IPS-18a (cell line): ENCODE measurements around the gene SNCAIP.
A peak's percentile ranks its signal among the peaks of the same experiment; 100 is the strongest.
"Not testable (repeated sequence)": the region's sequence is repeated elsewhere in the genome, so short reads cannot be mapped to it uniquely, and the experiment has no call there.

Source experiments
- H3K27ac ChIP-seq: one replicate; pipeline ENCODE4 v1.5.1; 2013; ENCODE audit warnings: low read length
- H3K27me3 ChIP-seq: one replicate; pipeline ENCODE4 v1.6.1; 2013; ENCODE audit warnings: mild to moderate bottlenecking, low read length; ENCODE audit not compliant: control insufficient read depth, insufficient read depth
- H3K36me3 ChIP-seq: one replicate; pipeline ENCODE4 v1.6.1; 2013; ENCODE audit warnings: low read depth, low read length; ENCODE audit not compliant: control insufficient read depth
- H3K4me1 ChIP-seq: one replicate; pipeline ENCODE4 v1.6.1; 2013; ENCODE audit warnings: low read depth, low read length; ENCODE audit not compliant: control insufficient read depth
- H3K4me3 ChIP-seq: one replicate; pipeline ENCODE4 v1.5.1; 2013; ENCODE audit warnings: low read length
- H3K9ac ChIP-seq: one replicate; pipeline ENCODE4 v1.6.1; 2013; ENCODE audit warnings: mild to moderate bottlenecking, low read length, moderate library complexity
- H3K9me3 ChIP-seq: one replicate; pipeline ENCODE4 v1.6.1; 2013; ENCODE audit warnings: low read depth, low read length; ENCODE audit not compliant: control insufficient read depth

The SNCAIP gene

GRCh38 chr5:122342256-122342655, 30.2 kb downstream of the SNCAIP start:
- no peak overlapping the region for H3K4me3 ChIP-seq
- no peaks in the 10 kb centered on the region for H3K4me1 ChIP-seq
- no peaks in the 10 kb centered on the region for H3K36me3 ChIP-seq
- H3K27me3 ChIP-seq: no peaks in the 10 kb centered on the region
- H3K9me3 ChIP-seq: no peaks in the 10 kb centered on the region
- no peak overlapping the region for H3K9ac ChIP-seq
- no peak overlapping the region for H3K27ac ChIP-seq

DNA sequence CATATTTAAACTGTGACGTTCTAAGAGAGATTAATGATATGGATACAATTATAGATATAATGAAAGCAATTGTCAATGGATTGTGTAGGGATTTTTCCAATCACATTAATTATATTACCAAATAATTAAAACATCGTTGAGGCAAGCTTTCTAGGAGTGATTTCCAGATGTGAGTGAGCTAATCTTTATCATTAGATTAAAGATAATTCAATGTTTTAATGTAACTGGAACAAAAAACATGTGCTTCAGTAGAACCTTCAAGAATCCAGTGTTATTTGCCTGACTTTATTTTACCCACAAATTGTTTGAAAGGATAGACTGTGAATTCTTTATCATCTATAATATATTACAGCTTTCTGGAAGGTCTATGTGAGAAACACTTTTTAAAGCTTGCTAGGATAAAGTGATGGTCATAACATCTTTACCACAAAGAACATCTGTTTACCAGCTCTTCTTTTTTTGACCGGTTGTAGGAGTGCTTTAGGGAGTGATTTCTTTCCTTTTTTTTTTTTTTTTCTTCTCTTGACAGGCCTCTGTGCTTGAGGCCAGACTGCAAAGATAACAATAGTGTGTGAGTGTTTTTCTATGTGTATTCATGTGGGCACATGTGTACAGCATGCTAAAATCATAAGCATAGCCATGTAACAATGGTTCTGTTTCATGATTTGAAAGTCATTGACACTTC, 35.0 kb downstream of the SNCAIP start:
- no peaks in the 10 kb centered on the region for H3K27me3 ChIP-seq
- H3K27ac ChIP-seq: no peak overlapping the region
- no peaks in the 10 kb centered on the region for H3K4me1 ChIP-seq
- no peak overlapping the region for H3K4me3 ChIP-seq
- H3K9ac ChIP-seq: no peak overlapping the region
- no peaks in the 10 kb centered on the region for H3K9me3 ChIP-seq
- no peaks in the 10 kb centered on the region for H3K36me3 ChIP-seq

GRCh38 chr5:122350496-122350895, 38.5 kb downstream of the SNCAIP start:
- Histone ChIP-seq H3K27me3 (no peaks in the 10 kb centered on the region), H3K9me3 (no peaks in the 10 kb centered on the region), H3K4me3 (no peak overlapping the region), H3K27ac (no peak overlapping the region), H3K9ac (no peak overlapping the region), H3K4me1 (peaks cover 21% of the 10 kb centered on the region), H3K36me3 (no peaks in the 10 kb centered on the region)

GRCh38 chr5:122351416-122352157, 39.5 kb downstream of the SNCAIP start:
- H3K4me1 ChIP-seq: peaks cover 23% of the 10 kb centered on the region
- no peak overlapping the region for H3K9ac ChIP-seq
- no peak overlapping the region for H3K4me3 ChIP-seq
- no peaks in the 10 kb centered on the region for H3K27me3 ChIP-seq
- no peaks in the 10 kb centered on the region for H3K9me3 ChIP-seq
- no peaks in the 10 kb centered on the region for H3K36me3 ChIP-seq
- no peak overlapping the region for H3K27ac ChIP-seq

GRCh38 chr5:122352331-122352730, 40.3 kb downstream of the SNCAIP start:
- Histone ChIP-seq H3K36me3 (no peaks in the 10 kb centered on the region), H3K9me3 (no peaks in the 10 kb centered on the region), H3K4me3 (no peak overlapping the region), H3K4me1 (peaks cover 23% of the 10 kb centered on the region), H3K27me3 (no peaks in the 10 kb centered on the region), H3K9ac (no peak overlapping the region), H3K27ac (no peak overlapping the region)

- not testable (repeated sequence) for H3K9ac ChIP-seq
These were observed 41.3 kb downstream of the SNCAIP start for GRCh38 chr5:122353361-122353760.

DNA sequence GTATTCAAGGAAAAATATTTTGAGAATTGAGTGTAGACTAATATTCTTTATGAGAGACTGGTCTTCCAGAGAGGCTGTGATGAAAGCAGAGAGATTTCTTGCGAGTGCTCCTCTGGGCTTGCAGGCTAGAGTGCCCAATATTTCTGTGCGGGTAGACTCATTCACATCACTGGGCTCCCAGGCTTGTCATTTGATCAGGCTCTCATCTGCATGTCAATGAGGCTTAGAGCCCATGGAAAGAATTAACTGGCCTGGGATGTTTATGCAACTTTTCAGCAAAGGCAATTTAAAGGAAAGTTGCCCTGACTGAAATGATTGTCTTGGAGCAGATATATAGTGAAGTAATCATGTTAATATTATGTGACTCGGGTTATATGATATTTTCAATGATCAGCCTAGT, 42.3 kb downstream of the SNCAIP start:
- Histone ChIP-seq H3K4me3 (peak overlapping the region; percentile 21), H3K9ac (no peak overlapping the region), H3K27ac (no peak overlapping the region)

More at GRCh38 chr5:122353361-122353760, 41.3 kb downstream of the SNCAIP start:
- not testable (repeated sequence) for H3K36me3 ChIP-seq, H3K4me3 ChIP-seq, H3K27ac ChIP-seq, H3K9me3 ChIP-seq, H3K27me3 ChIP-seq
- peaks cover 25% of the 10 kb centered on the region for H3K4me1 ChIP-seq

DNA sequence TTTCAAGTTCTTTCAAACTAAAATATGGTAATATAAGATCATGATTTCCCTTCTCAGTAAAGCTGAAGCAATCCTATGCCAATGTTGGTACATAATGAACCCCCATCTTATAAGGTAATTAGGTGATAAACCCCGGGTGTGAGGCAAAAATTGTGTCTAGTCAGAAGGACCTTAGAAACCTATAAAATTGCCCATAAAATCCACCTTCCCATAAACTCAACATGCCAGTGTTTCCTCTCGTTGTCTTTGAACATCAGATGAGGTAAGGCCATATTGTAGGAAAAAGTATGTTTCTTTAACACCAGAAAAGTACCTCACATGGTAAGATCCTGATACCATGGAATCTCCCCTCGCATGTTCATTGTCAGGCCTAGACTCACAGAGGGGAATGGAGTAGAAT, 43.3 kb downstream of the SNCAIP start:
- no peaks in the 10 kb centered on the region for H3K9me3 ChIP-seq
- peaks cover 29% of the 10 kb centered on the region for H3K4me1 ChIP-seq
- H3K36me3 ChIP-seq: no peaks in the 10 kb centered on the region
- H3K4me3 ChIP-seq: no peak overlapping the region
- H3K27me3 ChIP-seq: no peaks in the 10 kb centered on the region
- H3K27ac ChIP-seq: no peak overlapping the region
- no peak overlapping the region for H3K9ac ChIP-seq

More for the DNA sequence above, 42.3 kb downstream of the SNCAIP start:
- no peaks in the 10 kb centered on the region for H3K9me3 ChIP-seq
- peaks cover 29% of the 10 kb centered on the region for H3K4me1 ChIP-seq
- H3K27me3 ChIP-seq: no peaks in the 10 kb centered on the region
- H3K36me3 ChIP-seq: no peaks in the 10 kb centered on the region

GRCh38 chr5:122356855-122357254, 44.8 kb downstream of the SNCAIP start:
- no peak overlapping the region for H3K9ac ChIP-seq
- H3K36me3 ChIP-seq: no peaks in the 10 kb centered on the region
- no peaks in the 10 kb centered on the region for H3K9me3 ChIP-seq
- no peak overlapping the region for H3K4me3 ChIP-seq
- H3K4me1 ChIP-seq: peaks cover 29% of the 10 kb centered on the region
- H3K27me3 ChIP-seq: no peaks in the 10 kb centered on the region
- H3K27ac ChIP-seq: no peak overlapping the region

DNA sequence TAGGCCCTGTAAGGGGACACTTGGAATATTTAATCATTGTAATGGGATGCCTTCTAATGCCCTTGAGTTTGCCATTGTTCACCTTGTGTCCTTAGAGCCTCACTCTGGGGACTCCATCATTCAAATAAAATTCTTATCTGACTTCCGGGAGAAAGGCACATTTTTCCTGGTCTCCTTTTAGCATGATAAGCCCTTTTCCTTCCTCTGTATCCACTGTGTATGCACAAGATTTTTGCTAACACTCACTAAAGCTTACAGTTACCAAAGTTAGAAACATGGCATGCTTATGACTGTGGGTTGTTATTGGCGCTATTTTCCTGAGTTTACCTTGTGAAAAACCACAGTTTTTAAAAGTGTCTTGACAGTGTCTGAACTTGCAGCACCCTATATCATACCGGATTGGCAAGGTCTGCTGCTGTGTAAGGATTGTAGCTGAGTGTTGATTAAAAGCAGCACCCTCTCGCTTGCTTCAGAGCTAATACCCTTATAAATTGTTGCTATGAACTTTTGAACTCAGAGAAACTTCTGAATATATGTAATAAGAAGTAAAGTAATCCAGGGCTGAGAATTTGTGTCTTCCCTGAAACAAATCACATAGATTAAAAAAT, 46.4 kb downstream of the SNCAIP start:
- Histone ChIP-seq H3K4me3 (no peak overlapping the region), H3K27ac (peak overlapping the region; percentile 30), H3K9me3 (no peaks in the 10 kb centered on the region)

GRCh38 chr5:122362361-122362760, 50.3 kb downstream of the SNCAIP start:
- H3K9ac ChIP-seq: no peak overlapping the region
- H3K4me1 ChIP-seq: peaks cover 6% of the 10 kb centered on the region
- H3K36me3 ChIP-seq: no peaks in the 10 kb centered on the region
- no peak overlapping the region for H3K27ac ChIP-seq
- H3K9me3 ChIP-seq: no peaks in the 10 kb centered on the region
- H3K27me3 ChIP-seq: no peaks in the 10 kb centered on the region
- no peak overlapping the region for H3K4me3 ChIP-seq

More for the DNA sequence above, 46.4 kb downstream of the SNCAIP start:
- Histone ChIP-seq H3K27me3 (no peaks in the 10 kb centered on the region), H3K4me1 (peaks cover 29% of the 10 kb centered on the region), H3K36me3 (no peaks in the 10 kb centered on the region), H3K9ac (no peak overlapping the region)
